Pancreas (tissue), 10 donors: ENCODE results near the gene DNMT1. TPM values are rescaled to one million over a fixed set of nuclear protein-coding genes. Genes with fewer than 3 reads are reported as not detected.
"Not testable (repeated sequence)": the region's sequence is repeated elsewhere in the genome, so short reads cannot be mapped to it uniquely, and the experiment has no call there.

Experiments used
- ATAC-seq, 4 donors: fragments of 200-7000 bp; cut with Tn5 transposase; one replicate each; pipeline versions ENCODE4 v1.8.0 to v1.9.1; 2020; ENCODE audit warnings: mild to moderate bottlenecking in 4 of 4, moderate library complexity in 4 of 4
- DNase-seq, 6 donors: peaks; one replicate each; pipeline ENCODE4 v3.0.0-alpha.2; 2020
- FAIRE-seq: peaks from 2 replicates; lab custom pipeline; 2012; peaks lifted over from hg19 to GRCh38; lab: Jason Lieb, UNC
- H3K27ac ChIP-seq, 4 donors: fragments of 200-600 bp; sonication (generic); 1 replicate in 3 of 4; 2 replicates in 1 of 4; pipeline versions ENCODE4 v1.5.0 to v1.8.0; 2020
- H3K27me3 ChIP-seq, 4 donors: fragments of 200-600 bp; one replicate each; pipeline ENCODE4 v1.8.0; 2021
- H3K36me3 ChIP-seq, 3 donors: fragments of 200-600 bp; sonication (generic) in 1 of 3; one replicate each; pipeline versions ENCODE4 v1.5.0 to v1.8.0; 2020 to 2021
- H3K4me1 ChIP-seq, 3 donors: fragments of 200-600 bp; one replicate each; pipeline ENCODE4 v1.8.0; 2021
- H3K4me3 ChIP-seq, 4 donors: fragments of 200-600 bp; sonication (generic) in 2 of 4; one replicate each; pipeline versions ENCODE4 v1.5.0 to v1.8.0; 2020 to 2021
- H3K9me3 ChIP-seq, 4 donors: fragments of 200-600 bp; one replicate each; pipeline ENCODE4 v1.8.0; 2021
- CTCF ChIP-seq, 4 donors: fragments of 200-600 bp; sonication (generic) in 3 of 4; IDR thresholded peaks; one replicate each; pipeline versions ENCODE4 v1.5.0 to v1.8.0; 2021; ENCODE audit warnings: antibody characterized with exemption in 4 of 4
- WGBS, 2 donors: extraction: QIAGEN DNeasy Blood & Tissue Kit; methylation state at CpG; one replicate each; pipeline ENCODE4 v1.1.7; 2013; 5-methylcytosine and 5-hydroxymethylcytosine counted together
- intact Hi-C, 3 donors: fragments of 100-400 bp; cut with DNase I; formaldehyde crosslinking; loops; one replicate each; pipeline versions ENCODE4 v1.11.1 to v1.14.2; 2022
- polyA plus RNA-seq, 2 donors: library from polyadenylated mRNA; stranded (reverse); fragments of 200-250 nt; gene quantifications; one replicate each; pipeline ENCODE4 v1.2.3, GENCODE V29; 2013
- total RNA-seq, 6 donors: library from RNA; stranded (reverse); fragmentation: NEBNext Ultra II Directional in 4 of 6; extraction: Animal tissue kit (Norgen Biotek cat#: 25700) in 4 of 6; gene quantifications; one replicate each; pipeline versions ENCODE4 v1.2.1 to v1.2.4, GENCODE V29; 2021 to 2023
- donor health status: healthy with polysubstance abuse.
- donor health status: DM: no; HTN: no; CAD: no; lungs with moderate emphysema.
- donor health status: DM: no; HTN: no; CAD: no.
- donor health status: control.
- donor health status: control.
- donor health status: Bipolar disorder and iron deficiency.
- donor health status: DM: yes; HTN: yes; CAD: no.
- donor health status: DM: no; HTN: no; CAD: no.
- donor health status: DM: no; HTN: no; CAD: no.
- donor health status: DM: yes; HTN: yes; CAD: no.

DNMT1 gene
- total and polyA plus RNA-seq, 8 donors = 11.4 to 28.7 (median 18.3) TPM

- FAIRE-seq (no peak), DNase-seq (no peak), ATAC-seq (no peak)
- H3K4me1 ChIP-seq = no peaks in the 10 kb centered on the region
- no peaks in the 10 kb centered on the region for H3K36me3 ChIP-seq
- H3K27me3 ChIP-seq = no peaks in the 10 kb centered on the region
- H3K4me3 ChIP-seq = no peak overlapping the region
- intact Hi-C loops = no loop called here
- 84 to 91% methylated on average over 4 of the region's 4 CpGs for WGBS, 2 donors
- H3K27ac ChIP-seq = no peak overlapping the region
- TF ChIP-seq CTCF (IDR thresholded peaks at IDR 0.05) = no peak
- no peaks in the 10 kb centered on the region for H3K9me3 ChIP-seq
These were observed 10.9 kb upstream of the DNMT1 start for GRCh38 chr19:10205636-10206035.

- FAIRE-seq (no peak), DNase-seq (no peak), ATAC-seq (no peak)
- Histone ChIP-seq H3K9me3 (no peaks in the 10 kb centered on the region), H3K27me3 (no peaks in the 10 kb centered on the region), H3K36me3 (no peaks in the 10 kb centered on the region), H3K4me1 (no peaks in the 10 kb centered on the region), H3K4me3 (no peak overlapping the region), H3K27ac (no peak overlapping the region)
- intact Hi-C loops = no loop called here
- 80 to 91% methylated on average over 3 of the region's 3 CpGs for WGBS, 2 donors
- no peak for TF ChIP-seq CTCF (IDR thresholded peaks at IDR 0.05)
These were observed 8.9 kb upstream of the DNMT1 start for GRCh38 chr19:10203686-10204085.

- no peak overlapping the region for H3K4me3 ChIP-seq
- no peaks in the 10 kb centered on the region for H3K36me3 ChIP-seq
- DNase-seq (no peak), ATAC-seq (no peak), FAIRE-seq (no peak)
- intact Hi-C loops = no loop called here
- H3K4me1 ChIP-seq = no peaks in the 10 kb centered on the region
- no peak for TF ChIP-seq CTCF (IDR thresholded peaks at IDR 0.05)
- no peak overlapping the region for H3K27ac ChIP-seq
- H3K9me3 ChIP-seq = no peaks in the 10 kb centered on the region
- WGBS, 2 donors = 57% methylated on average over 3 of the region's 3 CpGs
- H3K27me3 ChIP-seq = no peaks in the 10 kb centered on the region
These were observed 6.4 kb upstream of the DNMT1 start for GRCh38 chr19:10201176-10201575.

- DNase-seq, H3K27me3 ChIP-seq, H3K4me3 ChIP-seq, FAIRE-seq, H3K4me1 ChIP-seq, intact Hi-C loops, ATAC-seq, H3K27ac ChIP-seq, H3K9me3 ChIP-seq, H3K36me3 ChIP-seq: not testable (repeated sequence)
- WGBS, 2 donors = 72 to 86% methylated on average over 15 of the region's 15 CpGs
These were observed 5.3 kb upstream of the DNMT1 start for GRCh38 chr19:10200101-10200500.

GRCh38 chr19:10198889-10199644, 4.3 kb upstream of the DNMT1 start:
- H3K4me1 ChIP-seq, DNase-seq, ATAC-seq, FAIRE-seq, H3K4me3 ChIP-seq, H3K27ac ChIP-seq, intact Hi-C loops, H3K9me3 ChIP-seq, H3K27me3 ChIP-seq, H3K36me3 ChIP-seq: not testable (repeated sequence)
- WGBS, 2 donors = 60 to 66% methylated on average over 11 of the region's 11 CpGs

GRCh38 chr19:10195199-10195519, 406 bp upstream of the DNMT1 start:
- H3K9me3 ChIP-seq = no peaks in the 10 kb centered on the region
- H3K4me3 ChIP-seq = peak overlapping the region; percentile 56 to 92 (median 73)
- TF ChIP-seq CTCF (IDR thresholded peaks at IDR 0.05) = no peak
- H3K27ac ChIP-seq = peak overlapping the region in 1 of 4 donors; percentile 53
- peaks cover 0 to 17% (median 4%) of the 10 kb centered on the region in 3 donors for H3K4me1 ChIP-seq
- 20 to 21% methylated on average over 6 of the region's 6 CpGs for WGBS, 2 donors
- no peaks in the 10 kb centered on the region for H3K36me3 ChIP-seq
- FAIRE-seq (no peak), ATAC-seq (peak in 1 of 4 donors; percentile 7), DNase-seq (no peak)
- intact Hi-C loops = no loop called here
- H3K27me3 ChIP-seq = no peaks in the 10 kb centered on the region
